ENCODE results near the gene LPIN3.

- TF ChIP-seq CTCF (conservative IDR thresholded peaks at IDR 0.05; ENCODE audit: low read depth in 2 of 2) (no peak), CREB1 (CRISPR knock-in tag; IDR thresholded peaks at IDR 0.05; ENCODE audit: low read depth) (no peak), EZH2 (IDR thresholded peaks at IDR 0.05; ENCODE audit: low read depth, unreplicated experiment) (no peak)
These were observed 30.8 kb upstream of the LPIN3 start for GRCh38 chr20:41309817-41310216.
